Left ventricle myocardium superior (tissue), 1 donor: ENCODE results near the gene FAM3B. TPM values are rescaled to one million over a fixed set of nuclear protein-coding genes. Genes with fewer than 3 reads are reported as not detected.

Experiments used
- total RNA-seq: library from RNA; stranded (reverse); fragmentation: NEBNext Ultra II Directional; extraction: Animal tissue kit (Norgen Biotek cat#: 25700); gene quantifications from one replicate; pipeline ENCODE4 v1.2.1, GENCODE V29; 2021
- donor health status: DM: no; HTN: yes; CAD: no; lungs with severe emphysema.

The FAM3B gene
- total RNA-seq, 1 donor from 2014 or later = not detected

Other genes with a start within 250 kb of the FAM3B start
- gene BACE2, start 148.6 kb upstream of the FAM3B start, total RNA-seq = 12.7 TPM
- 7.1 TPM for gene MX2, start 45.2 kb downstream of the FAM3B start, total RNA-seq
- gene MX1, start 109.4 kb downstream of the FAM3B start, total RNA-seq = 14.9 TPM
- gene TMPRSS2, start 191.4 kb downstream of the FAM3B start, total RNA-seq = not detected